Measurements from ENCODE around the gene NDRG3.
"Not testable (repeated sequence)": the region's sequence is repeated elsewhere in the genome, so short reads cannot be mapped to it uniquely, and the experiment has no call there.

NDRG3 gene

DNA sequence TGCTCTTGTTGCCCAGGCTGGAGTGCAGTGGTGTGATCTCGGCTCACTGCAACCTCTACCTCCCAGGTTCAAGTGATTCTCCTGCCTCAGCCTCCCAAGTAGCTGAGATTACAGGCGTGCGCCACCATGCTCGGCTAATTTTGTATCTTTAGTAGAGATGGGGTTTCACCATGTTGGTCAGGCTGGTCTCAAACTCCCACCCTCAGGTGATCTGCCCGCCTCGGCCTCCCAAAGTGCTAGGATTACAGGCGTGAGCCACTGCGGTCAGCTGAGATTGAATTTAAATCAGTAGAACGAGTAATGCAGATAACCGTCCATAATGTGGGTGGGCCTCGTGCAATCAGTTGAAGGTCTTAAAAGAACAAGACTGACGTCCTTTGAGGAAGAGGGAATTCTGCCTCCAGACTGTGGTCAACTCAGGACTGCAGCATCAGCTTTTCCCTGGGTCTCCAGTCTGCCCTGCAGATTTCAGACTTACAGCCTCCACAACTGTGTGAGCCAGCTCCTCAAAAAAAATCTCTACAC is 107.0 kb downstream of the NDRG3 start:
- not testable (repeated sequence) for DNase-seq

DNA sequence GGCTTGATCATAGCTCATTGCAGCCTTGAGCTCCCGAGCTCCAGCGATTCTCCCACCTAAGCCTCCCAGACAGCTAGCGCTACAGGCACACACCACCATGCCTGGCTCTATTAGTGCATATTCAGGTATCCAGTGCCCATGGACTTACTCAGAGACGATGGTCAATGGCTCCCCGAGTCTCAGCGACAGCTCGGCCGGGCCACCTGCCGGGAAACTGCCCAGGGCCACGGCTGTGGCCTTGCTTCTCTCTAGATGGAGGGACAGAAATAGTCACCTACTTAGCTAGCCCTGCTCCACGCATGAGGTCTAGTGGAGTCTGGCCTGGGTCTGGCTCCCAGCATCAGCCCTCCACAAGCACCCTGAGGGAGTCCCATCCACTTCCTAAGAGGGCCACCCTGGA is 111.5 kb downstream of the NDRG3 start:
- no peak for DNase-seq

DNA sequence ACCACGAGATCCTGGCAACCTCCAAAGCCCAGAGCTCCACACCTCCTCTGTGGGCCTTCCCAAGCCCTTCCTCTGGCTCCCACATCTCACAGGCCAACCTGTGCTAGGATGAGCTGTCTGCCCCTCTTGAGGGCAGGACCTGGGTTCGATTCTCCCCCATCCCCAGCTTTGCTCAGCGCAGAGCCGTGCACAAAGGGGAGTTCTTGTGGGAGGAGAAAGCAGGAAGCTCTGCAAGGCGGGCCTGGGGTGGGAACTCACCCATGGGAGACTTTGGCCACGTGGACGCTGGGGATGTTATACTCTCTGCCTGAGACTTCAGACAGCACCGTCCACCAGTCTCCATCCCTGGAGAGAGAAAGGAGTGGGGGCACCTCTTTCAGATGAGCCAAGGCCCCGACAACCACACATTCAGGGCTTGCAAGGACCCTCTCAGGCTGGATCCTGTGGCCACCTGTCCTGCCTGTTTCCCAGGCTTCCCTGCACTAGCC is 112.6 kb downstream of the NDRG3 start:
- no peak for DNase-seq

DNA sequence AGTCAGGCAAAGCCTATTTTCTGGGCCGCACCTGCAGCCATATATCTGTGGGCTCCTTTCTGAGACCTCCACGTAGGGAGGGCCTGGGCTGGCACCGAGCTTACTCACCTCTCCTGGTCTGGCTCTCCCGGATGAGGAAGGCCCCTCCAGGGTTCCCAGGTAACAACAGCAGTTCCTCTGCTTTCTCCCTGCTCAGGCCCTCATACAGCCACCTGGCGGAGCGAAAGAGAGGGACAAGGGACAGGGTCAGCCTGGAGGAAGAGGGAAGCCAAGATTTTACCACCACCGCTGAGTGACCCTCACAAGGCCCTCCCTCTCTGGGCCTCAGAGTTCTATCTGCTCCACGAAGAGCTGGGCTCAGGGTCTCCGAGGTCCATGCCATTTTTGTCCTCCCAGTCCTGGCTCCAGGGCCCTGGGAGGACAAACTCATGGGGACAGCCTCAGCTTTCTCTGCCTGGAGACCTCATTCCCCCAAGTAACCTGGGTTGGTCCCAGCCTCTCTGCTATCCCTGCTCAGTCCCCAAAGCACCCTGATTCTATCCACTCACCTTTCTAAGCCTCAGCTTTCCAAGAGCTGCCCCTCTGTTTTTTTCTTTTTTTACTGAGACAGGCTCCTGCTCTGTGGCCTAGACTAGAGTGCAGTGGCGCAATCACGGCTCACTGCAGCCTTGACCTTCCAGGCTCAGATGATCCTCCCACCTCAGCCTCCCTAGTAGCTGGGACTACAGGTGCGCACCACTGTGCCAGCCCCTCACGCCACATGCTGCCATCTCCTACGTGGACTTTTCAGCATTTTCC is 113.2 kb downstream of the NDRG3 start:
- DNase-seq = no peak

DNA sequence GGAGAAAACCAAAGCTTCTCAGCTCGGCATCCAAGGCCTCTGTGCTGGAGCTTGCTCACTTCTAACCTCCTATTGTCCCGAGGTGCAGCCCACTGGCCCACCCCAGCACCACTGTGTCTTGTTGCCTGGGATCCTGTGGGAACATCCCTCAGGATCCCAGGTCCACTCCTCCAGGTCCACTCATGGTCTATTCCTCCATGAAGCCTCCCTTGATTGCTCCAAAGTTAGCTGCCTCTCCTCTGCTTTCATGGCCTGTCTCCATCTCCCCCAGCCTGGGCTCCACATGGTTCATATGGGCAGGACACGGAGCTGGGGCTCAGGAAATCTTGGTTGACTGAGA is 113.8 kb downstream of the NDRG3 start:
- DNase-seq = no peak

DNA sequence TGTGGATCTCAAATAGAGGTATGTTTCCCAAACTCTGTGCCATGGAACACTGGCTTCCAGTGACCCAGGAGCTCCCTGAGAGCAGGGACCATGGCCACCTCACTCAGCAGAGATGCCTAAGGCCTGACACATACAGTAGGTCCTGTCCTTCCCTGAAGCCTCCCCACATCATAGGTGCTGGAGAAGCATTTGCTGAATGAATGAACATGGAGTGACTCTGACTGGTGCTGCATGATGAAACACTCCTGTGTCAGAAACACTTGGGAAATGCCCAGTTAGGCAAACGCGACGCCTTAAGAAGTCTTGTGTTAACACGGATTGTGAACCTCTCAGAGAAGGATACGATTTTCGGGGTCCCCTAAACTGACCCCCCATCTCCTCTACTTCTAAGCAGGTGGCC is 114.2 kb downstream of the NDRG3 start:
- DNase-seq = no peak

DNA sequence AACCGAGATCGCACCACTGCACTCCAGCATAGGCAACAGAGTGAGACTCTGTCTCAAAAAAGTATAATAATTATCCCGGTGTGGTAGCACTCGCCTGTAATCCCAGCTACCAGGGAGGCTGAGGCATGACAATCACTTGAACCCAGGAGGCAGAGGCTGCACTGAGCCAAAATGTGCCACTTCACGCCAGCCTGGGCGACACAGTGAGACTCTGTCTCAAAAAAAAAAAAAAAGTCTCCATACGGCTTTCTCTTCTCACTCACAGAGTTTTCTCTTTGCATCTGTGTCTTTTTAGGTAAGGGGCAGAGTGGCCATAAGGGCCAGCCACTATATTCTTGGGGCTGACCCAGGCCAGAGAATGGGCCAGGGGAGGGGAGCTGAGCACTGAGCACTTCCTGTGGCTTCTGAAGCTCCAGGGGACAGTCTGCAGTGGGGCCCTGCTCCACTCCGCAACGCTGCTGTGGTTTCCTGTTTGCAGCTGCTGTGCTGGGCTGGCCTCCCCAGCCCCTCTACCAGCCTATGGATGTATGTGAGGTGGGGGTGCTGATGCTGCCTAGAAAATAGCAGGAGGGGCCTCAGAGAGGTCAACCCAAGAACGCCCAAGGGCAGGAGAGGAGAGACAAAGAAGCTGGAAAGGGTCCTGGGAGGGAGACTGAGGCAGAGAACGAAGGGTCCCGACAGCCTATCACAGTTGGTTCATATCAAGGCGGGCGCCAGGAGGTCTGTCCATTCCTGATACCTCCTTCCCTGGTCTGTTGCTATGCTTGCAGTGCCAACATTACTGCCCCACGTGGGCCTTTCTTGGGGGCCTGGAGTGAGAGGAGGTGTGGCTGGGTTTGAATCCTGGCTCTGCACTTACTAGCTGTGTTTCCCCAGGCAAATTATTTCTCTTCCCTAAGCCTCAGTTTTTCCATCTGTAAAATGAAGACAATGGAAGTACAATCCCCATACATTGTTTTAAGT is 115.9 kb downstream of the NDRG3 start:
- DNase-seq = peak in 5 of 6 experiments; percentile 5 to 57 (median 27)

DNA sequence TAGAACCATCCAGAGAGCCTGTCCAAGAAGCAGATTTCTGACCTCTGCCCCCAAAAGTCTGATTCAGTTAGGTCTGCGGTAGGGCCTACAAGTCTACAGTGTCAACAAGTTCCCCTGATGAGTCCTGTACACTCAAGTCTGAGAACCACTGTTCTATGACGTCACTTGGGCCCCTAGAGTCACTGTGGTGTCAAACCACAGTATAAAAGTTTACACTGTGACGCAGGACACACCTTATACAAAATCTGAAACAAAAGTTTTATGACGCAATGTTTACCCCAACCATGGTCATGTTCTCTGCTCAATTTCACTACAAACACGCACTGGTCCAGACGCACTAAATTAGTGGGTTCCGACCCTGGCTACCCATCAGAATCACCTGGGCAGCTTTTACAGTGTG is 117.8 kb downstream of the NDRG3 start:
- DNase-seq = no peak

DNA sequence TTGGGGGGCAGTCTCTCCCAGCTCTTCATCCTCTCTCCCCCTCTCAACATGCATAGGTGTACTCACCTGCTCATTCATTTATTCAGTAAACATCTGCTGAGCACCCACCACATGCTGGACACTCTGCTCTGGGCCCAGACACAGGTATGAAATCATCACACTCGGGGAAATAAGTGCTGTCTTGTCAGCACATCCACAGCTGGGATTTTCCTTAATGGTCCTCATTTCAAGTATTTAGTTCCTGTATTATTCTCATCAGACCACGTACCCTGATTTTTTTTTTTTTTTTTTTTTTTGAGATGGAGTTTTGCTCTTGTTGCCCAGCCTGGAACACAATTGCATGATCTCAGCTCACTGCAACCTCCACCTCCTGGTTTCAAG is 121.0 kb downstream of the NDRG3 start:
- DNase-seq = no peak

DNA sequence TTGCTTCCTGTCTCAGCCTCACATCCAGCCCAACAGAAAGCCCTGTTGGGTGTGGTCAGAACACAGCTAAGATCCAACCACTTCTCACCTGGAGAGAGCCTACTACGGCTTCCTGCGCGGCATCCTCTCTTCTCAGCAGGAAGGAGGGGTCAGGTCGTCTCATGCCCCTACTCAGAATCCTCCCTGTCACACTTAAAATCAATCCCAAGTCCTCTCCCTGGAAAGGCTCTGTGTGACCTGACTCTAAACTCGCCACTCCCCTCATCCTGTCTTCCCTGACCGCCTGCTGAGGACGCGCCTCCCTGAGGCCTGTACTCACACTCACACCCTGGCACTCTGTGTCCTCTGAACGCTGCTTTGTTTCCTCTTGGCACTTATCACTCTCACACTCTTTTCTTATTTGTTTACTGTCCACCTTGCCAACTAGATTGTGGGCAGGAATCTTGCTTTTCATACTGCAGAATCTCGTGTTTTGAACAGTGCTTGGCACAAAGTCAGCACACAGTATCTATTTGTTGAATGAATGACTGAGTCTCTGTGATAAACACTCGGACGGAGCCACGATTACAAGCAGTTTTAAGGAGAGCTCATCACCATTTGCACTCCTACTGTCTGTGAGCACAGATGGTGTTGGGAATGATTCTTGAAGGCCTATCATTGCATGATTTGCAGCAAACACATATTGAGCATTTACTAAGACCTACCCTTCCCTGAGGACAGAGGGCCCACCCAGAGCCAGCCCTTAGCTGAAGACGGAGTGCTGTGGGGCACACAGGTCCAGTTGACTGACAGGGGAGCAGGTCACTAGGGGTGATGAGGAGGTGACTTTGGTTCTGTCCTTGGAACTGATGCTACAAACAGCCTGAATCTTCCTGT is 121.6 kb downstream of the NDRG3 start:
- DNase-seq = no peak

DNA sequence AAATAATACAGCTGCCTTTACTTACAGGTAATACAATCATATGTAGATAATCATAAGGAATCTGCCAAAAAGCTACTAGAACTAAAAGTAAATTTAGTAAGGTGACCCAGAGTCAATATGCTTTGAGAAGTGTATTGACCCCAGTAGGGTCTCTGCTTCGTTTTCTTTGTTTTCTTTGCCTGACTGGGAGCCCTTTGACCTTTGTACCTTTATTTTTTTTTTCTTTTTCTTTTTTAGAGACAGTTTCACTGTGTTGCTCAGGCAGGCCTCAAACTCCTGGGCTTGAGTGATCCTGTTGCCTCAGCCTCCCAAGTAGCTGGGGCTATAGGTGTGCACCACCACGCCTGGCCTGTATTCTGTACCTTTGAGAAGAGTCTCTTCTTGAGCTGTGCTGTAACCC is 122.4 kb downstream of the NDRG3 start:
- no peak for DNase-seq

DNA sequence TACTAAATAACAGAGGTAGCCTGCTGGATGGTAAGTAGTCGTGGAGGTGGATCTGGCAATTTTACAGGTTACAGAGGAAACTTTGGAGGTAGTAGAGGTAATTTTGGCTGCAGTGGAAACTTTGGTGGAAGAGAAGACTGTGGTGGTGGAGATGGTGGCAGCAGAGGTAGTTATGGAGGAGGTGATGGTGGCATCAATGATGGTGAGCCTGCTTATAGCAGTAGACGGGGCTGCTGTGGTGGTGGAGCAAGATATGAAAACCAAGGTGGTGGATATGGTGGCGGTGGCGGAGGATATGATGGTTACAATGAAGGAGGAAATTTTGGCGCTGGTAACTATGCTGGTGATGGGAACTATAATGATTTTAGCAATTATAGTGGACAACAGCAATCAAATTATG is 125.0 kb downstream of the NDRG3 start:
- DNase-seq = no peak

DNA sequence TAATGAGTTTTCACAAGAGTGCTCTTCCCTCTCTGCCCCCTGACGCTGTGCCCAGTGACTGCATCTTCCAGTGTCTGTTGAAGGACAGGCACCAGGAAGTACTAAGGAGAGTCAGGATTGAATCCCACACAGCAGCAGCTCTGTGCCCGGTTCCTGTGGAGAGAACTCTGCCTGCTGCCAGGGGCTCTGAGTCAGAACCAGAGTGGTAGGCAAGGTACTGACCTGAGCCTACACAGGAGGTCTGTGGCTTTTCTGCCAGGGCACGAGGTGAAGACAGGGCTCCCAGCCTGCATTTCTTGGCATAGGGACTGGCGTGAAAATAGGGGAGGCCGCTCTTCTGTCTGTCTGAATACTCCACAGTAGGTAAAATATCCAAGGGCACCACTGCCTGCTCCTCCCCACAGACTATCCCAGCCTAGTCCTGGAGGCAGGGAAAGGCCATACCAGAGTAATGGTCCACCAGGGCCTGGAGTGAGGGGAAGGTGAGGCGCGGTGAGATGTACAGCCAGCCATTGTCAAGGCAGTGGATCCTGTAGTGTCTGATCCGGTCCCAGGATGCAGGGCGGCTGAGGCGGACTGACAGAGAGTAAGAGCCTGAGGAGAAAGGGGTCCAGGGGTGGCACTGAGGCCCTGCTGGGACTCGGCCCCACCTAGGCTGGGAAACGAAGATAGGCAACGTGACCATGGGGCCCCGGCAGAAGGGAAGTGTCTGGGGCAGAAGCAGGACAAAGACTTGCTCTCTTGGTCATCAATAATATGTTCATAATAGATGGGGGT is 130.9 kb downstream of the NDRG3 start:
- no peak for DNase-seq

DNA sequence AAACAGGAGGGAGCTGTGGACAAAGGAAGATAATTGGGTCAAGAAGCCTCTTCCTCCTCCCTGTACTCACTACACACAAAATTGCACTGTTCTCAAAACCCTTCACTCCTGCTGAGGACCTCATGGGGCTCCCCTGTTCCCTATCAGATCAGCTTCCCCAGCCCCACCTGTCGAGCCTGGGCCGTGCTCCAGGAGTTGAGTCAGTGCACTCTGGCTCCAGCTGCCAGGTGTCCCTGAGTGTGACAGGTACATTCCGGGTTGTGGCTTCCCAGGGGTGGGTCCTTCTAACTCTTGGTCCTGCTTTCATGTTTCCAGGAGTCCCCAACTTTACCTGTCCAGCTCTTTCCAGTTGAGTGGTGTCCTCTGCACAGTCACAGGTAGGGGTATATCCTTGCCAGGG is 131.9 kb downstream of the NDRG3 start:
- no peak for DNase-seq

DNA sequence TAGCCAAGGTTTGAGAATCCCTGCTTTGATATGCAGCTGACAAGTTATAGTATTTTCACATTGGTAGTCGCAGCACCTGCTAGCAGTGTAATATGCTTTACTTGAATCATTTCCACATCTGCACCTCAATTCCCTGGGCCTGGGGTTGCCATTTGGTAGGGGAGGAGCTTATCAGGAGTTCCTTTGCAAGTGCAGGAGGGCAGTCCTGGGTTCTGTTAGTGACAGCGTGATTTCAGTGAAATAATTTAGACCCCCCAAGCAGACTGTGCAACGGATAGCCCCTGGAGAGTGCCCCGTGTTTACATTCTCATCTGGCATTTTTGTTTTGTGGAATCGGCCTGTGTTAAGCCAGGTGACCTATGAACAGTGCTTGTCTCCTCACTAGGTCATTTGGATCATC is 134.3 kb downstream of the NDRG3 start:
- DNase-seq = no peak

DNA sequence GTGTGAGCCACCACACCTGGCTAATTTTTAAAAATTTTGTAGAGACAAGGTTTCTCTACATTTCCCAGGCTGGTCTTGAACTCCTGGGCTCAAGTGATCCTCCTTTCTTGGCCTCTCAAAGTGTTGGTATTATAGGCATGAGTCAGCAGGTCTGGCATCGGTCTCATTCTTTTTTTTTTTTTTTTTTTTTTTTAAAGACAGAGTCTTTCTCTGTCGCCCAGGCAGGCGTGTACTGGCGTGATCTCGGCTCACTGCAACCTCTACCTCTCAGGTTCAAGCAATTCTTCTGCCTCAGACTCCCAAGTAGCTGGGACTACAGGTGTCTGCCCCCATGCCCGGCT is 137.5 kb downstream of the NDRG3 start:
- DNase-seq = not testable (repeated sequence)

DNA sequence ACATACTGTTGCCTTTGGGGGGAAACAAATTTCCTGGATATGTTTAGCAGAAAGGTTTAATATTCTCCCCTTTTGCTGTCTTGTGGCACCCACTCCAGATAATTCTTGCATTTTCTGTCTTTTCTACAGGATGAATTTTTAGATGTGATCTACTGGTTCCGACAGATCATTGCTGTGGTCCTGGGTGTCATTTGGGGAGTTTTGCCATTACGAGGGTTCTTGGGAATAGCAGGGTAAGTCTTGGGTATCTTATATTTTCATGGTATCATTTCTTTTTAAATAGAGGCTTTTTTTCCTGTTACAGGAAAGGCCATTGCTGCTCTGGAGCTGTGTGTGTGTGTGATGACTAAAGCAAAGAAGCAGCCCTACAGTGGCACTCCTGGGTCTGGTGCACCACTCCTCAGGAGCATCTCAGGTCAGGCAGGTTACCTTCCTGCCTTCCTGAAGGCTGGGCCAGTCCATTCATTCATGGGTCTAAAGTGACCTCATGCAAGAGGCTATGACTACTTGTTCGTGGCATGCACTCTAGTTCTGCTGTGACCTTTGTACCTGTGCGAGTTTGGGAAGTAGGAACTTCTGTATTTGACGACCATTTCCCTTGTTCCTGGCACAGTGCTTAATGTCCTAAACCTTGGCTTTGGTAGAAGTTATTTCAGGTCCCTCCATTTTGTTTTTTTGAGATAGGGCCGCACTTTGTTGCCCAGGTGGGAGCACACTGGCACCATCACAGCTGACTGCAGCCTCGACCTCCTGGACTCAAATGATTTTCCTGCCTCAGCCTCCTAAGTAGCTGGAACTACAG is 138.1 kb downstream of the NDRG3 start:
- DNase-seq = no peak

DNA sequence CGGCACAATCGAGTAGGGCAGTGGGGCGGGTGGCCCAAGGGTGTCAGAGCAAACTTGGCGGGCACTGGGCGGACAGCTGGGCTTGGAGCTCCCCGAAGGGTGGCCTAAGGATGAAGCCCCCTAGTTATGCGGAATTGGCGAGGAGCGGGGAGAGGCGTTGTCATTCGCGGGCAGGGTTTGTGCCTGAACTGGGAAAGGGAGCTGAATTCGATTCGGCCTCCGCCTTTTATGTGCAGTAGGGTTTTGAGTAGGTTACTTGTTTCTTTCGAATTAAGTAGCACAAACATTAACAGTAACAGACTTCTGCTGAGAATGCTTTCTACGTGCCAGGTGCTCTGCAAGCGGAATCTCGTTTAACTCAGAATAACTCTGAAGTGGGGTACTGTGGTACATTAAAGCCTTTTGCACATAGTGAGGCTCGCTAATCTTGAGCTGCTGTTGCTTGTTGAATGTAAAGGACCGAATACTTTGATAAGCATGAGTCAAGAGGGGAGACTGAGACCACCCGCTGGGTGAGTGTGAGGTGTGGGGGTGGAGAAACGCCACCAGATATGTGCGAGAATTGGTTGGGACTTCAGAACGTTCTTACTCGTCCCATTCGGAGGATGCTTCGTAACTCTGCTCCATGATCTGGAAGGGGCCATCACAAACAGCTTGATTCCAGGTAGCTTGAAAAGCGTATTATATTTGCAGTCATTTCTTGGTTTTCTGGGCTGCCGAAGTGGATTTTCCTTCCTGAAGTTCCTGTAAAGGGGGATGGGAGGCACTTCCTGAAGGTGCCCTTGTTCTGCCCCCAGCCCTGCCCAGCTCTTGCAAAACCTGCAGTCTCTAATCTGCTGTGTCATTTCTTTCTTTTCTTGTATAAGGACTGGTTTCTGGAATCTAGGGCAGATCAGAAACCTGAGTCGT is 139.5 kb downstream of the NDRG3 start:
- peak in 2 of 6 experiments; percentile 46 for DNase-seq

DNA sequence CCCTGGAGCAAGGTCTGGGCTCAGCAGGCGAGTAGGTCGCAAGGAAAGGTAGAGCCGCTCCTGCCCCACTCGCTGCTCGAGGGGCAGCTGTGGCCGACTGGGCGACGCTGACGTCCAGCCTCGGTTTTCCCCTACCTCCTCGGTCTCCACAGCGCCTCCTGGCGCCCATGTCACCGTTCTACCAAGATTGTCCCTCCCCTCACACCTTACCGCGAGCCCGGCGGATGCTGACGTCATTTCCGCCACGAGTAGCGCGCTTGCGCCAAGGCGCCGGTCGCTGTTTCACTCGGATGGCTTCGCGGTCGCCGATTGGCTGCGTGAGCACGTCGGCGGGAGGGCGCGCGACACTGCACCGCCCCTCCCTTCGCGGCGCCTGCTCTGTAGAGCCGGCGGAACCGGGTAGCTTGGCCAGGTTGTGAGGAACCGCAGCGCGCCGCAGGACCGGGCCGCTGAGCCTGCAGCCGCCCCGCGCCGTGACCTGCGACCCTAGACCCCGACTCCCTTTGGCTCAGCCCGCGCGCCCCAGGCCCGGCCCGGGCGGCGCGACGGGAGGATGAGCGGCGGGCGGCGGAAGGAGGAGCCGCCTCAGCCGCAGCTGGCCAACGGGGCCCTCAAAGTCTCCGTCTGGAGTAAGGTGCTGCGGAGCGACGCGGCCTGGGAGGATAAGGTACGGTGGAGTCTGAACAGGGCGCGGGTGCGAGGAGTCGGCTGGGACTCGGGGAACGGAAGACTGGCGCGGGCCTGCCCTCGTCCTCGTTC is 140.3 kb downstream of the NDRG3 start, which contains the start of gene RAB5IF:
RAB5IF (plus strand) TSS at position 381 of the 759 bp plus-strand sequence; CDS start at position 554, 173 bp downstream.
- peak; percentile 98 for DNase-seq
